OCI-LY7 (cell line): ENCODE measurements around the gene SRCAP. TPM values are rescaled to one million over a fixed set of nuclear protein-coding genes. Genes with fewer than 3 reads are reported as not detected.

Experiments
- BruUV-seq: library from RNA; stranded (reverse); fragments of 400-500 nt; replicated peaks from 2 replicates; lab custom pipeline; 2021; lab: Mats Ljungman, UMichigan
- CTCF ChIA-PET: fragments of 300-600 bp; sonication (Branson Sonifier 250); formaldehyde crosslinking; loops from one replicate; lab custom pipeline; 2022; ENCODE audit warnings: antibody characterized with exemption; ENCODE audit not compliant: unreplicated experiment; lab: Charles Lee
- POLR2A ChIA-PET: fragments of 300-600 bp; sonication (Branson Sonifier 250); formaldehyde crosslinking; loops from one replicate; lab custom pipeline; 2022; ENCODE audit warnings: antibody characterized with exemption; lab: Charles Lee
- DNase-seq: peaks from one replicate; pipeline ENCODE4 v3.0.0-alpha.2; 2015; ENCODE audit warnings: low spot score
- H2AFZ ChIP-seq: fragments of 200-600 bp; sonication (generic), shearing (Covaris generic); 2 replicates; pipeline ENCODE4 v1.6.1; 2014; ENCODE audit warnings: mild to moderate bottlenecking, antibody characterized with exemption, low read length, moderate library complexity
- H3K27ac ChIP-seq: fragments of 200-600 bp; sonication (generic); 2 replicates; pipeline ENCODE4 v1.5.1; 2014; ENCODE audit warnings: mixed run types, low read depth, mild to moderate bottlenecking, moderate library complexity, low read length, inconsistent platforms; ENCODE audit not compliant: poor library complexity, severe bottlenecking
- H3K36me3 ChIP-seq: fragments of 200-600 bp; sonication (generic); 2 replicates; pipeline ENCODE4 v1.6.1; 2014; ENCODE audit warnings: mild to moderate bottlenecking, antibody characterized with exemption, low read length, moderate library complexity, mixed read lengths; ENCODE audit not compliant: insufficient read depth
- H3K4me1 ChIP-seq: fragments of 200-600 bp; sonication (generic); 2 replicates; pipeline ENCODE4 v1.5.1; 2014; ENCODE audit warnings: mild to moderate bottlenecking, low read length; ENCODE audit not compliant: insufficient read depth, poor library complexity, severe bottlenecking
- H3K4me2 ChIP-seq: fragments of 200-600 bp; sonication (generic); 2 replicates; pipeline ENCODE4 v1.6.1; 2014; ENCODE audit warnings: mild to moderate bottlenecking, low read length
- H3K4me3 ChIP-seq: fragments of 200-600 bp; sonication (generic); 2 replicates; pipeline ENCODE4 v1.5.1; 2014; ENCODE audit warnings: mild to moderate bottlenecking, low read depth, low read length; ENCODE audit not compliant: poor library complexity, severe bottlenecking
- H3K79me2 ChIP-seq: fragments of 200-600 bp; sonication (generic); 2 replicates; pipeline ENCODE4 v1.6.1; 2016; ENCODE audit warnings: low read depth, mild to moderate bottlenecking, low read length, moderate library complexity, mixed read lengths; ENCODE audit not compliant: insufficient read depth
- H3K9me2 ChIP-seq: fragments of 200-600 bp; sonication (generic); 2 replicates; pipeline ENCODE4 v1.6.1; 2016; ENCODE audit warnings: mild to moderate bottlenecking, low read length, mixed read lengths; ENCODE audit not compliant: insufficient read depth
- H3K9me3 ChIP-seq: fragments of 200-600 bp; sonication (generic); 2 replicates; pipeline ENCODE4 v1.6.1; 2014; ENCODE audit warnings: mild to moderate bottlenecking, mixed run types, low read length, mixed read lengths
- H4K20me1 ChIP-seq: fragments of 200-600 bp; sonication (generic); 2 replicates; pipeline ENCODE4 v1.6.1; 2014; ENCODE audit warnings: mild to moderate bottlenecking, antibody characterized with exemption, low read length, moderate library complexity, mixed read lengths; ENCODE audit not compliant: insufficient read depth
- EZH2phosphoT487 ChIP-seq: fragments of 200-600 bp; sonication (generic); IDR thresholded peaks from 2 replicates; pipeline ENCODE4 v1.6.1; 2018; ENCODE audit warnings: low read depth, borderline replicate concordance, mild to moderate bottlenecking, mixed run types, antibody characterized with exemption, low read length, moderate library complexity, mixed read lengths
- intact Hi-C: fragments of 100-400 bp; cut with micrococcal nuclease; formaldehyde crosslinking; loops from one replicate; pipeline ENCODE4 v1.10.0; 2022; ENCODE audit not compliant: unreplicated experiment
- total RNA-seq, 2 experiments: library from RNA; depleted of rRNA in 1 of 2; stranded (reverse); fragments of >200 nt in 1 of 2; shearing (Covaris generic) in 1 of 2; gene quantifications; 2 replicates each; pipeline ENCODE4 v1.2.3, GENCODE V29; 2014 to 2022
- TF ChIP-seq, protein P1 (sequence below): fragments of 200-600 bp; sonication (generic); conservative IDR thresholded peaks from 2 replicates; pipeline ENCODE4 v1.5.1; 2014; ENCODE audit warnings: mild to moderate bottlenecking, antibody characterized with exemption, low read length, moderate library complexity, mixed read lengths

The SRCAP gene
- total RNA-seq, 2 experiments from 2014 or later = 41.8 to 93.7 TPM

DNA sequence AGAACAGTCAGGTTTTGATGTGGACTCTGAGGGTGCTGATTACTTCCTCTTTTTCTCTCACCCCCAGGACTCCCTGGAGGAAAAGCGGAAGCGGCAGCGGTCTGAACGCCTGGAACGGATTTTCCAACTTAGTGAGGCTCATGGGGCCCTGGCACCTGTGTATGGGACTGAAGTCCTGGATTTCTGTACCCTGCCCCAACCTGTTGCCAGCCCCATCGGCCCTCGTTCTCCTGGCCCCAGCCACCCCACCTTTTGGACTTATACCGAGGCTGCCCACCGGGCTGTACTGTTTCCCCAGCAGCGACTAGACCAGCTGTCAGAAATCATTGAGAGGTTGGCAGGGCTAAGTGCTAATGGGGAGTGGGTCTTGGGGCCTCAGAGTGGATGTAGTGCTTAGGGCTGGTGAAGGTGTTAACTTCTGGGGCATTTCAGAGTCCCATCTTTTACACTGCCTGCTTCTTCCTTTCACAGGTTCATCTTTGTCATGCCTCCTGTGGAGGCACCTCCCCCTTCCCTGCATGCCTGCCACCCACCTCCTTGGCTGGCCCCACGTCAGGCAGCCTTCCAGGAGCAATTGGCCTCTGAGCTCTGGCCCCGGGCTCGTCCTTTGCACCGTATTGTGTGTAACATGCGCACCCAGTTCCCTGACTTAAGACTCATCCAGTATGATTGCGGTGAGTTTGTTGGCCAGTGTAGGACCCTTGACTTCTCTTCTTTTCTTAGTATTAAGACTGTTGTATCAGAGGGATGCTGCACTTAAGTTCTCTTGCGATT, 30.1 kb downstream of the SRCAP start:
- ChIA-PET CTCF (no interaction called here), POLR2A (no interaction called here)
- H2AFZ ChIP-seq = no peak overlapping the region
- no peak for TF ChIP-seq EZH2phosphoT487
- TF ChIP-seq, protein P1, sequence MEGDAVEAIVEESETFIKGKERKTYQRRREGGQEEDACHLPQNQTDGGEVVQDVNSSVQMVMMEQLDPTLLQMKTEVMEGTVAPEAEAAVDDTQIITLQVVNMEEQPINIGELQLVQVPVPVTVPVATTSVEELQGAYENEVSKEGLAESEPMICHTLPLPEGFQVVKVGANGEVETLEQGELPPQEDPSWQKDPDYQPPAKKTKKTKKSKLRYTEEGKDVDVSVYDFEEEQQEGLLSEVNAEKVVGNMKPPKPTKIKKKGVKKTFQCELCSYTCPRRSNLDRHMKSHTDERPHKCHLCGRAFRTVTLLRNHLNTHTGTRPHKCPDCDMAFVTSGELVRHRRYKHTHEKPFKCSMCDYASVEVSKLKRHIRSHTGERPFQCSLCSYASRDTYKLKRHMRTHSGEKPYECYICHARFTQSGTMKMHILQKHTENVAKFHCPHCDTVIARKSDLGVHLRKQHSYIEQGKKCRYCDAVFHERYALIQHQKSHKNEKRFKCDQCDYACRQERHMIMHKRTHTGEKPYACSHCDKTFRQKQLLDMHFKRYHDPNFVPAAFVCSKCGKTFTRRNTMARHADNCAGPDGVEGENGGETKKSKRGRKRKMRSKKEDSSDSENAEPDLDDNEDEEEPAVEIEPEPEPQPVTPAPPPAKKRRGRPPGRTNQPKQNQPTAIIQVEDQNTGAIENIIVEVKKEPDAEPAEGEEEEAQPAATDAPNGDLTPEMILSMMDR = no peak
- H3K79me2 ChIP-seq = 0 out of 2 replicates have a peak, but pooled peaks cover 3% of the 10 kb centered on the region
- H3K4me2 ChIP-seq = no peak overlapping the region
- no peaks in the 10 kb centered on the region for H3K9me2 ChIP-seq
- intact Hi-C loops = no loop called here
- BruUV-seq = no TSS peak
- no peaks in the 10 kb centered on the region for H4K20me1 ChIP-seq
- H3K9me3 ChIP-seq = no peaks in the 10 kb centered on the region
- no peak for DNase-seq
- no peak overlapping the region for H3K4me3 ChIP-seq
- peaks cover 100% of the 10 kb centered on the region for H3K36me3 ChIP-seq
- H3K27ac ChIP-seq = no peak overlapping the region
- no peaks in the 10 kb centered on the region for H3K4me1 ChIP-seq

GRCh38 chr16:30731411-30731810, 32.4 kb downstream of the SRCAP start:
- H2AFZ ChIP-seq = no peak overlapping the region
- no peak overlapping the region for H3K4me3 ChIP-seq
- H4K20me1 ChIP-seq = no peaks in the 10 kb centered on the region
- no peaks in the 10 kb centered on the region for H3K9me3 ChIP-seq
- no peak overlapping the region for H3K4me2 ChIP-seq
- ChIA-PET POLR2A (no interaction called here), CTCF (no interaction called here)
- no peak for DNase-seq
- H3K27ac ChIP-seq = no peak overlapping the region
- no peak for TF ChIP-seq EZH2phosphoT487
- TF ChIP-seq, protein P1 = no peak
- peaks cover 98% of the 10 kb centered on the region for H3K36me3 ChIP-seq
- intact Hi-C loops = no loop called here
- no peaks in the 10 kb centered on the region for H3K4me1 ChIP-seq
- no peaks in the 10 kb centered on the region for H3K9me2 ChIP-seq
- 0 out of 2 replicates have a peak, but pooled peaks cover 3% of the 10 kb centered on the region for H3K79me2 ChIP-seq
- BruUV-seq = no TSS peak

- TF ChIP-seq, protein P1 = no peak
- TF ChIP-seq EZH2phosphoT487 = no peak
- no TSS peak for BruUV-seq
- Histone ChIP-seq H3K79me2 (no peaks in the 10 kb centered on the region), H3K9me3 (no peaks in the 10 kb centered on the region), H4K20me1 (no peaks in the 10 kb centered on the region), H3K4me1 (no peaks in the 10 kb centered on the region), H2AFZ (no peak overlapping the region), H3K36me3 (peaks cover 98% of the 10 kb centered on the region), H3K4me3 (no peak overlapping the region), H3K9me2 (no peaks in the 10 kb centered on the region), H3K4me2 (no peak overlapping the region), H3K27ac (no peak overlapping the region)
- POLR2A ChIA-PET = no interaction called here
- CTCF ChIA-PET = no interaction called here
- intact Hi-C loops = no loop called here
- no peak for DNase-seq
Observed at GRCh38 chr16:30736995-30737793, 38.2 kb downstream of the SRCAP start.
